GM11168 (cell line): ENCODE measurements around the gene BCL2L14.

ENCODE experiments used
- in situ Hi-C: fragments of 300-500 bp; cut with MboI; formaldehyde crosslinking; loops from one replicate; pipeline ENCODE4 v1.12.0; 2022; ENCODE audit warnings: low sequenced_read_pairs; ENCODE audit not compliant: unreplicated experiment

Gene BCL2L14

GRCh38 chr12:12070674-12071656 lies at the start of gene BCL2L14:
Gene BCL2L14, plus strand, starts transcription at chr12:12070939. Its CDS starts 8,367 bp downstream, at chr12:12079306.
- in situ Hi-C loops = no loop called here

- in situ Hi-C loops = no loop called here
These were observed 48.3 kb upstream of the BCL2L14 start for GRCh38 chr12:12022306-12022936.

GRCh38 chr12:12023456-12023855 lies 47.3 kb upstream of the BCL2L14 start:
- in situ Hi-C loops = no loop called here

GRCh38 chr12:12024911-12025682 lies 45.6 kb upstream of the BCL2L14 start:
- in situ Hi-C loops = no loop called here

- in situ Hi-C loops = no loop called here
These were observed 44.8 kb upstream of the BCL2L14 start for GRCh38 chr12:12025799-12026386.

- in situ Hi-C loops = no loop called here
These were observed 41.9 kb upstream of the BCL2L14 start for GRCh38 chr12:12028668-12029402.

- in situ Hi-C loops = loop anchor here (5.0 kb wide), 1 partner anchor 447 kb away; no protein-coding TSS in a partner anchor
These were observed 41.1 kb upstream of the BCL2L14 start for GRCh38 chr12:12029653-12030052.

GRCh38 chr12:12032260-12032791 lies 38.4 kb upstream of the BCL2L14 start:
- in situ Hi-C loops = loop anchor here (5.0 kb wide), 1 partner anchor 450 kb away; no protein-coding TSS in a partner anchor

- in situ Hi-C loops = loop anchor here (5.0 kb wide), 1 partner anchor 451 kb away; no protein-coding TSS in a partner anchor
These were observed 37.6 kb upstream of the BCL2L14 start for GRCh38 chr12:12032851-12033797.

GRCh38 chr12:12033824-12034223 lies 36.9 kb upstream of the BCL2L14 start:
- in situ Hi-C loops = loop anchor here (5.0 kb wide), 1 partner anchor 452 kb away; no protein-coding TSS in a partner anchor

GRCh38 chr12:12034344-12034743 lies 36.4 kb upstream of the BCL2L14 start:
- in situ Hi-C loops = loop anchor here (5.0 kb wide), 1 partner anchor 452 kb away; no protein-coding TSS in a partner anchor

GRCh38 chr12:12035229-12035628 lies 35.5 kb upstream of the BCL2L14 start:
- in situ Hi-C loops = no loop called here

- in situ Hi-C loops = no loop called here
These were observed 33.8 kb upstream of the BCL2L14 start for GRCh38 chr12:12036901-12037300.

GRCh38 chr12:12039897-12040296 lies 30.8 kb upstream of the BCL2L14 start:
- in situ Hi-C loops = no loop called here

GRCh38 chr12:12046401-12046800 lies 24.3 kb upstream of the BCL2L14 start:
- in situ Hi-C loops = no loop called here

- in situ Hi-C loops = no loop called here
These were observed 23.1 kb upstream of the BCL2L14 start for GRCh38 chr12:12047682-12048081.

GRCh38 chr12:12048266-12048665 lies 22.5 kb upstream of the BCL2L14 start:
- in situ Hi-C loops = no loop called here

- in situ Hi-C loops = no loop called here
These were observed 22.0 kb upstream of the BCL2L14 start for GRCh38 chr12:12048714-12049113.
